Measurements from ENCODE around the gene RHOT2. TPM values are rescaled to one million over a fixed set of nuclear protein-coding genes. Genes with fewer than 3 reads are reported as not detected.

The RHOT2 gene
- total and polyA plus RNA-seq, 9 of the 15 experiments (the other 6 are each of a cell fraction or from before 2014, with no cell fraction given), result 5.0 to 373 (median 112) TPM

DNA sequence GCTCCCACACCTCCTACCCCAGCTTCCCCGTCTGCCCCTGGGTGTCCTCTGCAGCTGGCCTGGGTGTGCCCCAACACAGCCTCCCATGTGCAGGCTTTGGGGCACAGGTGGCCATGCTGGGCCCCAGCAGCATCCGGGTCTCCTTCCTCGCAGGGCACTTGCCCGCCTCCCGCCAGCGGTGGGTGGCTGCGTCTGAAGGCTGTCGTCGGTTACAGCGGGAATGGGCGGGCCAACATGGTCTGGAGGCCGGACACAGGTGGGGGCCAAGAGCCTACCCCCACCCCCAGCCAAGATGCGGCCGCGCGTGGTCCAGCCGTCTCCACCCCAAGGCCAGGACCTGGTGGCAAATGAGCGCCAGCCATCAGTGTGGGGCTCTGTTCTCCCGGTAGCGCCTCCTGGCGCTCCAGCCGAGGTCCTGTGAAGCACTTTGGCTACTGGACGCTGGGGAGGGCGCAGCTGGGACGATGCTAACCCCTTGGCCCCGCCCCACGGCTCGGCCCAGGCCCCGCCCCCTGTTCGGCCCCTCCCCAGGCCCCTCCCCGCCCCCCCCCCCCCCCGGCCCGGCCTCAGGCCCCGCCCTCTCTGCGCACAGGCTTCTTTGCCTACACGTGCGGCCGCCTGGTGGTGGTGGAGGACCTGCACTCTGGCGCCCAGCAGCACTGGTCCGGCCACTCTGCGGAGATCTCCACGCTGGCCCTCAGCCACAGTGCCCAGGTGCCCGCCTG is 7.3 kb upstream of the RHOT2 start (continued):
- TF ChIP-seq RAD21 (CRISPR knock-in tag; conservative IDR thresholded peaks at IDR 0.05 in 1 of 2, IDR thresholded peaks at IDR 0.05 in 1 of 2), result peak; percentile 64 to 69

DNA sequence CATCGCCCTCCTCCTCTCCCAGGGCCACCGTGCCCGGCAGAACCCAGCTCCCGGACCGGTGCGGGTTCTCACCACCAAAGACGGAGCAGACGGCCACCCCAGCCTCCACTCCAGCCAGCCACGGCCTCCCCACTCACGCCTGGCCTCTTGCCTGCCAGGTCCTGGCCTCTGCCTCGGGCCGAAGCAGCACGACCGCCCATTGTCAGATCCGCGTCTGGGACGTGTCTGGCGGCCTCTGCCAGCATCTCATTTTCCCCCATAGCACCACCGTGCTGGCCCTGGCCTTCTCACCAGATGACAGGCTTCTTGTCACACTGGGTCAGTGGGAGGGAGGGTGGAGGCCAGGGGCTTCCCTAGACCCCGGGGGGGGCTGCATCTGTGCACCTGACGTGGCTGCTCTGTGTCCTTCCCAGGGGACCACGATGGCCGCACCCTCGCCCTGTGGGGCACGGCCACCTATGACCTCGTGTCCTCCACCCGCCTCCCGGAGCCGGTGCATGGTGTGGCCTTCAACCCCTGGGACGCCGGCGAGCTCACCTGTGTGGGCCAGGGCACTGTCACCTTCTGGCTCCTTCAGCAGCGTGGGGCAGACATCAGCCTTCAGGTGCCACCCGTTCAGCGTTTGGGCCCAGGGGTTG is 6.6 kb upstream of the RHOT2 start:
- H3K9me3 ChIP-seq (replicated peaks; ENCODE audit: control insufficient read depth, insufficient read depth, low read depth, low read length), result no peaks in the 10 kb centered on the region
- H3K27ac ChIP-seq (ENCODE audit: extremely low read depth, low read depth, low read length), result peak overlapping the region; percentile 66; the same call in 2 of the 3 replicates
- in situ Hi-C loops (cut with MboI), result no loop called here
- H3K9me1 ChIP-seq (ENCODE audit: control insufficient read depth, insufficient read depth, low read length), result no peaks in the 10 kb centered on the region
- H2AFZ ChIP-seq (ENCODE audit: low read depth, low read length), result peak overlapping the region; percentile 95
- peak overlapping the region; percentile 20; the same call in 1 of the 2 replicates for H3K4me3 ChIP-seq
- ChIA-PET POLR2A (interaction anchor here (0.6 kb wide), 1 partner anchor 10 kb away, joined by 3 read pairs; no protein-coding TSS in a partner anchor), CTCF (ENCODE audit: low intra/inter-chr PET ratio) (interaction anchor here (0.6 to 1.9 kb wide), 2 partner anchors 82 to 504 kb away, joined by 3 to 8 read pairs; no protein-coding TSS in a partner anchor)
- H3K36me3 ChIP-seq (ENCODE audit: control insufficient read depth, insufficient read depth, low read length), result no peaks in the 10 kb centered on the region
- FAIRE-seq (no peak), DNase-seq (ENCODE audit: extremely low read depth in 1 of 4, low spot score in 3 of 4) (no peak), ATAC-seq (peak; percentile 36)
- no TSS peak for BruUV-seq (replicated peaks)
- no peaks in the 10 kb centered on the region for H3K27me3 ChIP-seq (ENCODE audit: control insufficient read depth in 2 of 2, insufficient read depth in 2 of 2, low read length in 2 of 2)
- H3K4me2 ChIP-seq (ENCODE audit: insufficient read depth, low read length), result peak overlapping the region; percentile 78
- H3K4me1 ChIP-seq (replicated peaks in 1 of 2; ENCODE audit: control insufficient read depth in 2 of 2, insufficient read depth in 2 of 2, low read length in 2 of 2), result peaks cover 2 to 92% of the 10 kb centered on the region in 2 experiments; a peak in 4 of 5 replicates
- 47% methylated on average over 31 of the region's 35 CpGs for WGBS (ENCODE audit: insufficient coverage, low coverage, missing lambda C conversion rate)
- H3K79me2 ChIP-seq (ENCODE audit: control insufficient read depth, insufficient read depth, low read length), result no peaks in the 10 kb centered on the region; the same call in 2 of the 3 replicates
- intact Hi-C loops (cut with micrococcal nuclease), result loop anchor here (2.0 to 10.0 kb wide), 2 partner anchors 73 to 267 kb away; partner anchors contain the start of gene NME4
- H4K20me1 ChIP-seq (replicated peaks; ENCODE audit: control insufficient read depth, insufficient read depth, low read length), result no peaks in the 10 kb centered on the region
- peak overlapping the region; percentile 70 to 95; a peak in 3 of 4 replicates for H3K9ac ChIP-seq (ENCODE audit: insufficient read depth in 1 of 2, low read depth in 2 of 2, low read length in 2 of 2)
- TF ChIP-seq SAFB (IDR thresholded peaks at IDR 0.05; ENCODE audit: borderline replicate concordance, low read depth, low read length), result peak; percentile 9; the same call in 1 of the 2 replicates
- TF ChIP-seq CBFB (CRISPR knock-in tag; IDR thresholded peaks at IDR 0.05), result 0 out of 2 replicates have a peak, but pooled peaks have one; percentile 15
- TF ChIP-seq SIN3B (IDR thresholded peaks at IDR 0.05; ENCODE audit: low read depth), result no peak
- no peak for TF ChIP-seq HCFC1 (IDR thresholded peaks at IDR 0.05; ENCODE audit: low read depth, low read length)
- TF ChIP-seq HNRNPLL (IDR thresholded peaks at IDR 0.05; ENCODE audit: low read depth, low read length, poor library complexity, severe bottlenecking), result no peak
- TF ChIP-seq MTA3 (IDR thresholded peaks at IDR 0.05; ENCODE audit: borderline replicate concordance), result peak; percentile 29; the same call in 1 of the 2 replicates
- TF ChIP-seq, protein P1, sequence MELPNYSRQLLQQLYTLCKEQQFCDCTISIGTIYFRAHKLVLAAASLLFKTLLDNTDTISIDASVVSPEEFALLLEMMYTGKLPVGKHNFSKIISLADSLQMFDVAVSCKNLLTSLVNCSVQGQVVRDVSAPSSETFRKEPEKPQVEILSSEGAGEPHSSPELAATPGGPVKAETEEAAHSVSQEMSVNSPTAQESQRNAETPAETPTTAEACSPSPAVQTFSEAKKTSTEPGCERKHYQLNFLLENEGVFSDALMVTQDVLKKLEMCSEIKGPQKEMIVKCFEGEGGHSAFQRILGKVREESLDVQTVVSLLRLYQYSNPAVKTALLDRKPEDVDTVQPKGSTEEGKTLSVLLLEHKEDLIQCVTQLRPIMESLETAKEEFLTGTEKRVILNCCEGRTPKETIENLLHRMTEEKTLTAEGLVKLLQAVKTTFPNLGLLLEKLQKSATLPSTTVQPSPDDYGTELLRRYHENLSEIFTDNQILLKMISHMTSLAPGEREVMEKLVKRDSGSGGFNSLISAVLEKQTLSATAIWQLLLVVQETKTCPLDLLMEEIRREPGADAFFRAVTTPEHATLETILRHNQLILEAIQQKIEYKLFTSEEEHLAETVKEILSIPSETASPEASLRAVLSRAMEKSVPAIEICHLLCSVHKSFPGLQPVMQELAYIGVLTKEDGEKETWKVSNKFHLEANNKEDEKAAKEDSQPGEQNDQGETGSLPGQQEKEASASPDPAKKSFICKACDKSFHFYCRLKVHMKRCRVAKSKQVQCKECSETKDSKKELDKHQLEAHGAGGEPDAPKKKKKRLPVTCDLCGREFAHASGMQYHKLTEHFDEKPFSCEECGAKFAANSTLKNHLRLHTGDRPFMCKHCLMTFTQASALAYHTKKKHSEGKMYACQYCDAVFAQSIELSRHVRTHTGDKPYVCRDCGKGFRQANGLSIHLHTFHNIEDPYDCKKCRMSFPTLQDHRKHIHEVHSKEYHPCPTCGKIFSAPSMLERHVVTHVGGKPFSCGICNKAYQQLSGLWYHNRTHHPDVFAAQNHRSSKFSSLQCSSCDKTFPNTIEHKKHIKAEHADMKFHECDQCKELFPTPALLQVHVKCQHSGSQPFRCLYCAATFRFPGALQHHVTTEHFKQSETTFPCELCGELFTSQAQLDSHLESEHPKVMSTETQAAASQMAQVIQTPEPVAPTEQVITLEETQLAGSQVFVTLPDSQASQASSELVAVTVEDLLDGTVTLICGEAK (IDR thresholded peaks at IDR 0.05), result 0 out of 2 replicates have a peak, but pooled peaks have one; percentile 11
- TF ChIP-seq, protein P1 (CRISPR knock-in tag; IDR thresholded peaks at IDR 0.05), result no peak

Data from K562 (cell line).